Activated CD4-positive, alpha-beta T cell treated with anti-CD3 and anti-CD28 coated beads, Interleukin-2, amount 10 ng/mL, durations not matched to agents 24 days and 14 days (primary cell): Measurements from ENCODE around the gene OPCML. TPM values are rescaled to one million over a fixed set of nuclear protein-coding genes. Genes with fewer than 3 reads are reported as not detected.

Source experiments
- DNase-seq: peaks from one replicate; pipeline ENCODE4 v3.0.0; 2022
- H3K27ac Mint-ChIP-seq: one replicate; pipeline ENCODE4 v1.8.0; 2022; ENCODE audit warnings: mild to moderate bottlenecking, mixed read lengths
- H3K27me3 Mint-ChIP-seq: one replicate; pipeline ENCODE4 v1.8.0; 2022; ENCODE audit warnings: mixed read lengths
- H3K36me3 Mint-ChIP-seq: one replicate; pipeline ENCODE4 v1.8.0; 2022; ENCODE audit warnings: low read depth, mild to moderate bottlenecking, mixed read lengths
- H3K4me1 Mint-ChIP-seq: one replicate; pipeline ENCODE4 v1.8.0; 2021; ENCODE audit warnings: mixed read lengths
- H3K4me3 Mint-ChIP-seq: one replicate; pipeline ENCODE4 v1.8.0; 2022; ENCODE audit warnings: mild to moderate bottlenecking, moderate library complexity, mixed read lengths
- H3K9me3 Mint-ChIP-seq: one replicate; pipeline ENCODE4 v1.8.0; 2021; ENCODE audit warnings: mixed read lengths
- intact Hi-C: fragments of 100-400 bp; cut with micrococcal nuclease; formaldehyde crosslinking; loops from one replicate; pipeline ENCODE4 v1.15.1; 2023
- total RNA-seq: library from RNA; stranded (reverse); gene quantifications from 2 replicates; pipeline ENCODE4 v1.2.3, GENCODE V29; 2022

OPCML gene
- total RNA-seq, 1 donor from 2014 or later: not detected

- Mint-ChIP-seq H3K4me1 (no peaks in the 10 kb centered on the region), H3K9me3 (peaks cover 4% of the 10 kb centered on the region)
- intact Hi-C loops: no loop called here
Measured at GRCh38 chr11:132840660-132841059, 691.6 kb downstream of the OPCML start.

GRCh38 chr11:132840191-132840590 lies 692.1 kb downstream of the OPCML start:
- Mint-ChIP-seq H3K4me3 (no peak overlapping the region), H3K4me1 (no peaks in the 10 kb centered on the region), H3K36me3 (no peaks in the 10 kb centered on the region), H3K9me3 (peaks cover 4% of the 10 kb centered on the region), H3K27me3 (no peaks in the 10 kb centered on the region), H3K27ac (no peak overlapping the region)
- intact Hi-C loops: no loop called here
- DNase-seq: no peak

More at GRCh38 chr11:132840660-132841059, 691.6 kb downstream of the OPCML start:
- Mint-ChIP-seq H3K27me3 (no peaks in the 10 kb centered on the region), H3K4me3 (no peak overlapping the region), H3K36me3 (no peaks in the 10 kb centered on the region), H3K27ac (no peak overlapping the region)
- no peak for DNase-seq

GRCh38 chr11:132839236-132839945 lies 692.9 kb downstream of the OPCML start:
- Mint-ChIP-seq H3K27ac (no peak overlapping the region), H3K9me3 (peaks cover 4% of the 10 kb centered on the region), H3K4me1 (no peaks in the 10 kb centered on the region), H3K27me3 (no peaks in the 10 kb centered on the region), H3K36me3 (no peaks in the 10 kb centered on the region), H3K4me3 (no peak overlapping the region)
- intact Hi-C loops: no loop called here
- no peak for DNase-seq

GRCh38 chr11:132838627-132839026 lies 693.7 kb downstream of the OPCML start:
- DNase-seq: no peak
- intact Hi-C loops: no loop called here
- no peaks in the 10 kb centered on the region for H3K36me3 Mint-ChIP-seq
- H3K4me1 Mint-ChIP-seq: no peaks in the 10 kb centered on the region
- H3K4me3 Mint-ChIP-seq: no peak overlapping the region
- H3K27me3 Mint-ChIP-seq: no peaks in the 10 kb centered on the region
- H3K27ac Mint-ChIP-seq: no peak overlapping the region
- H3K9me3 Mint-ChIP-seq: peaks cover 4% of the 10 kb centered on the region

- DNase-seq: no peak
- no peaks in the 10 kb centered on the region for H3K27me3 Mint-ChIP-seq
- no peak overlapping the region for H3K4me3 Mint-ChIP-seq
- no peaks in the 10 kb centered on the region for H3K36me3 Mint-ChIP-seq
- no peak overlapping the region for H3K27ac Mint-ChIP-seq
- no peaks in the 10 kb centered on the region for H3K4me1 Mint-ChIP-seq
- no peaks in the 10 kb centered on the region for H3K9me3 Mint-ChIP-seq
- intact Hi-C loops: no loop called here
Measured at GRCh38 chr11:132831272-132831671, 701.0 kb downstream of the OPCML start.

GRCh38 chr11:132824642-132825041 lies 707.7 kb downstream of the OPCML start:
- no peaks in the 10 kb centered on the region for H3K4me1 Mint-ChIP-seq
- no peaks in the 10 kb centered on the region for H3K9me3 Mint-ChIP-seq
- intact Hi-C loops: no loop called here
- no peak overlapping the region for H3K27ac Mint-ChIP-seq
- DNase-seq: no peak
- no peaks in the 10 kb centered on the region for H3K36me3 Mint-ChIP-seq
- no peaks in the 10 kb centered on the region for H3K27me3 Mint-ChIP-seq
- no peak overlapping the region for H3K4me3 Mint-ChIP-seq

- H3K4me1 Mint-ChIP-seq: no peaks in the 10 kb centered on the region
- no peak overlapping the region for H3K27ac Mint-ChIP-seq
- no peaks in the 10 kb centered on the region for H3K36me3 Mint-ChIP-seq
- intact Hi-C loops: no loop called here
- H3K4me3 Mint-ChIP-seq: no peak overlapping the region
- DNase-seq: no peak
- H3K27me3 Mint-ChIP-seq: no peaks in the 10 kb centered on the region
- no peaks in the 10 kb centered on the region for H3K9me3 Mint-ChIP-seq
Measured at GRCh38 chr11:132822276-132822675, 710.0 kb downstream of the OPCML start.

GRCh38 chr11:132821499-132821898 lies 710.8 kb downstream of the OPCML start:
- H3K4me3 Mint-ChIP-seq: no peak overlapping the region
- no peaks in the 10 kb centered on the region for H3K4me1 Mint-ChIP-seq
- H3K36me3 Mint-ChIP-seq: no peaks in the 10 kb centered on the region
- no peak overlapping the region for H3K27ac Mint-ChIP-seq
- H3K27me3 Mint-ChIP-seq: no peaks in the 10 kb centered on the region
- intact Hi-C loops: no loop called here
- no peak for DNase-seq
- no peaks in the 10 kb centered on the region for H3K9me3 Mint-ChIP-seq

GRCh38 chr11:132821014-132821413 lies 711.3 kb downstream of the OPCML start:
- H3K27ac Mint-ChIP-seq: no peak overlapping the region
- H3K4me1 Mint-ChIP-seq: no peaks in the 10 kb centered on the region
- H3K27me3 Mint-ChIP-seq: no peaks in the 10 kb centered on the region
- no peak for DNase-seq
- H3K4me3 Mint-ChIP-seq: no peak overlapping the region
- H3K36me3 Mint-ChIP-seq: no peaks in the 10 kb centered on the region
- no peaks in the 10 kb centered on the region for H3K9me3 Mint-ChIP-seq
- intact Hi-C loops: no loop called here

GRCh38 chr11:132818951-132819350 lies 713.4 kb downstream of the OPCML start:
- intact Hi-C loops: no loop called here
- H3K36me3 Mint-ChIP-seq: no peaks in the 10 kb centered on the region
- no peak overlapping the region for H3K4me3 Mint-ChIP-seq

GRCh38 chr11:132817387-132817786 lies 714.9 kb downstream of the OPCML start:
- Mint-ChIP-seq H3K4me1 (no peaks in the 10 kb centered on the region), H3K4me3 (no peak overlapping the region), H3K27ac (no peak overlapping the region), H3K36me3 (no peaks in the 10 kb centered on the region), H3K9me3 (no peaks in the 10 kb centered on the region), H3K27me3 (no peaks in the 10 kb centered on the region)
- intact Hi-C loops: no loop called here
- no peak for DNase-seq

More at GRCh38 chr11:132818951-132819350, 713.4 kb downstream of the OPCML start:
- no peaks in the 10 kb centered on the region for H3K4me1 Mint-ChIP-seq
- no peaks in the 10 kb centered on the region for H3K27me3 Mint-ChIP-seq
- H3K27ac Mint-ChIP-seq: no peak overlapping the region
- H3K9me3 Mint-ChIP-seq: no peaks in the 10 kb centered on the region
- DNase-seq: no peak

GRCh38 chr11:132814410-132814809 lies 717.9 kb downstream of the OPCML start:
- Mint-ChIP-seq H3K36me3 (no peaks in the 10 kb centered on the region), H3K27ac (no peak overlapping the region), H3K4me1 (no peaks in the 10 kb centered on the region), H3K27me3 (no peaks in the 10 kb centered on the region), H3K4me3 (no peak overlapping the region), H3K9me3 (no peaks in the 10 kb centered on the region)
- intact Hi-C loops: no loop called here
- DNase-seq: no peak

GRCh38 chr11:132811649-132812048 lies 720.7 kb downstream of the OPCML start:
- DNase-seq: no peak
- Mint-ChIP-seq H3K4me3 (no peak overlapping the region), H3K27ac (no peak overlapping the region), H3K36me3 (no peaks in the 10 kb centered on the region), H3K4me1 (no peaks in the 10 kb centered on the region), H3K27me3 (no peaks in the 10 kb centered on the region), H3K9me3 (no peaks in the 10 kb centered on the region)
- intact Hi-C loops: no loop called here

GRCh38 chr11:132809070-132809469 lies 723.2 kb downstream of the OPCML start:
- no peaks in the 10 kb centered on the region for H3K9me3 Mint-ChIP-seq
- H3K27me3 Mint-ChIP-seq: no peaks in the 10 kb centered on the region
- no peak for DNase-seq
- H3K4me1 Mint-ChIP-seq: no peaks in the 10 kb centered on the region
- H3K4me3 Mint-ChIP-seq: no peak overlapping the region
- intact Hi-C loops: no loop called here
- H3K36me3 Mint-ChIP-seq: no peaks in the 10 kb centered on the region
- H3K27ac Mint-ChIP-seq: no peak overlapping the region

- intact Hi-C loops: no loop called here
- H3K4me1 Mint-ChIP-seq: no peaks in the 10 kb centered on the region
- no peak overlapping the region for H3K27ac Mint-ChIP-seq
- H3K36me3 Mint-ChIP-seq: no peaks in the 10 kb centered on the region
- no peaks in the 10 kb centered on the region for H3K9me3 Mint-ChIP-seq
- H3K27me3 Mint-ChIP-seq: no peaks in the 10 kb centered on the region
- DNase-seq: no peak
- no peak overlapping the region for H3K4me3 Mint-ChIP-seq
Measured at GRCh38 chr11:132804258-132804657, 728.0 kb downstream of the OPCML start.
